MM.1S (cell line): ENCODE data around the gene MUC3A.
"Not testable (repeated sequence)": the region's sequence is repeated elsewhere in the genome, so short reads cannot be mapped to it uniquely, and the experiment has no call there.

Experiments
- DNase-seq: peaks from one replicate; pipeline ENCODE4 v3.0.0-alpha.2; 2015
- H2AFZ ChIP-seq: fragments of 300-600 bp; sonication (generic); 2 replicates; pipeline ENCODE4 v1.6.0; 2016; ENCODE audit warnings: antibody characterized with exemption, low read length
- H3F3A ChIP-seq: fragments of 300-600 bp; sonication (generic); 2 replicates; pipeline ENCODE4 v1.6.1; 2016; ENCODE audit warnings: mild to moderate bottlenecking, antibody characterized with exemption, low read length, moderate library complexity, mixed read lengths; ENCODE audit not compliant: insufficient read depth
- H3K27ac ChIP-seq: fragments of 300-600 bp; sonication (generic); 2 replicates; pipeline ENCODE4 v1.5.1; 2016; ENCODE audit warnings: mild to moderate bottlenecking, low read length
- H3K27me3 ChIP-seq: fragments of 300-600 bp; sonication (generic); replicated peaks from 2 replicates; pipeline ENCODE4 v1.6.0; 2016; ENCODE audit warnings: low read length; ENCODE audit not compliant: insufficient read depth
- H3K36me3 ChIP-seq: fragments of 300-600 bp; sonication (generic); replicated peaks from 2 replicates; pipeline ENCODE4 v1.6.1; 2016; ENCODE audit warnings: mild to moderate bottlenecking, low read length, mixed read lengths; ENCODE audit not compliant: insufficient read depth
- H3K4me1 ChIP-seq: fragments of 300-600 bp; sonication (generic); 2 replicates; pipeline ENCODE4 v1.6.1; 2016; ENCODE audit warnings: low read length, mixed read lengths
- H3K4me2 ChIP-seq: fragments of 300-600 bp; sonication (generic); 2 replicates; pipeline ENCODE4 v1.6.0; 2016; ENCODE audit warnings: low read depth, low read length
- H3K4me3 ChIP-seq: fragments of 300-600 bp; sonication (generic); 2 replicates; pipeline ENCODE4 v1.5.1; 2016; ENCODE audit warnings: low read length, mixed read lengths
- H3K79me2 ChIP-seq: fragments of 300-600 bp; sonication (generic); 2 replicates; pipeline ENCODE4 v1.6.1; 2016; ENCODE audit warnings: mixed run types, low read length, mixed read lengths
- H3K9ac ChIP-seq: fragments of 300-600 bp; sonication (generic); 2 replicates; pipeline ENCODE4 v1.6.1; 2016; ENCODE audit warnings: low read length, mixed read lengths
- H3K9me2 ChIP-seq: fragments of 300-600 bp; sonication (generic); replicated peaks from 2 replicates; pipeline ENCODE4 v1.6.1; 2016; ENCODE audit warnings: mild to moderate bottlenecking, low read length, mixed read lengths; ENCODE audit not compliant: insufficient read depth
- H3K9me3 ChIP-seq: fragments of 300-600 bp; sonication (generic); replicated peaks from 2 replicates; pipeline ENCODE4 v1.6.1; 2016; ENCODE audit warnings: mild to moderate bottlenecking, low read length, mixed read lengths; ENCODE audit not compliant: insufficient read depth
- H4K20me1 ChIP-seq: fragments of 300-600 bp; sonication (generic); 2 replicates; pipeline ENCODE4 v1.6.1; 2016; ENCODE audit warnings: mild to moderate bottlenecking, low read length, moderate library complexity, mixed read lengths; ENCODE audit not compliant: insufficient read depth
- EZH2 ChIP-seq: fragments of 300-600 bp; sonication (generic); optimal IDR thresholded peaks from 2 replicates; pipeline ENCODE3; 2017; ENCODE audit warnings: low read depth, mild to moderate bottlenecking, antibody characterized with exemption, low read length, mixed read lengths
- EZH2phosphoT487 ChIP-seq: fragments of 300-600 bp; sonication (generic); IDR thresholded peaks from 2 replicates; pipeline ENCODE4 v1.6.1; 2018; ENCODE audit warnings: antibody characterized with exemption, low read length
- TF ChIP-seq, protein P1 (sequence below): fragments of 300-600 bp; sonication (generic); IDR thresholded peaks from 2 replicates; pipeline ENCODE4 v1.5.1; 2016; ENCODE audit warnings: antibody characterized with exemption, low read length, mixed read lengths

MUC3A gene

DNA sequence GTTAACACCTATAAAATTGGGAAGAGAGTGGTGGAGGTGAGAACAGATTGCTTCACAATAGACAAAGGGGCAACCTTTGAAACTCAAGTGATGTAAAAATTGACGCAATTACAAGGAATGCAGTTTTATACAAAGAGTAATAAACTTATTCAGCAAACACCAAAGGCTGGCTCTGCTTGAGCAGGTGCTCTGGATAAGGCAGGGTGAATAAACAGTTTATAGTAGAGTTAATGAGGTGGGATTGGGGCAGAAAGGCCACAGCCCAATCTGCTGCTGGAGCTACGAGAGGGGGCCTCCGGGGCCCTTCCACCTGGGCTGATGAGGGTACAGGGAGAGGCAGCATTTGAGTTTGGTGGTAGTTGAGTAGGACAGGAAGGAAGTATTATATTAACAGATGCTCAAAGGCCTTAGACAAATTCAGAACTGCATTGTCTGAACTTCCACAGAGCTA is 26.1 kb downstream of the MUC3A start:
- no peaks in the 10 kb centered on the region for H3K4me1 ChIP-seq
- TF ChIP-seq, protein P1, sequence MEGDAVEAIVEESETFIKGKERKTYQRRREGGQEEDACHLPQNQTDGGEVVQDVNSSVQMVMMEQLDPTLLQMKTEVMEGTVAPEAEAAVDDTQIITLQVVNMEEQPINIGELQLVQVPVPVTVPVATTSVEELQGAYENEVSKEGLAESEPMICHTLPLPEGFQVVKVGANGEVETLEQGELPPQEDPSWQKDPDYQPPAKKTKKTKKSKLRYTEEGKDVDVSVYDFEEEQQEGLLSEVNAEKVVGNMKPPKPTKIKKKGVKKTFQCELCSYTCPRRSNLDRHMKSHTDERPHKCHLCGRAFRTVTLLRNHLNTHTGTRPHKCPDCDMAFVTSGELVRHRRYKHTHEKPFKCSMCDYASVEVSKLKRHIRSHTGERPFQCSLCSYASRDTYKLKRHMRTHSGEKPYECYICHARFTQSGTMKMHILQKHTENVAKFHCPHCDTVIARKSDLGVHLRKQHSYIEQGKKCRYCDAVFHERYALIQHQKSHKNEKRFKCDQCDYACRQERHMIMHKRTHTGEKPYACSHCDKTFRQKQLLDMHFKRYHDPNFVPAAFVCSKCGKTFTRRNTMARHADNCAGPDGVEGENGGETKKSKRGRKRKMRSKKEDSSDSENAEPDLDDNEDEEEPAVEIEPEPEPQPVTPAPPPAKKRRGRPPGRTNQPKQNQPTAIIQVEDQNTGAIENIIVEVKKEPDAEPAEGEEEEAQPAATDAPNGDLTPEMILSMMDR = no peak
- TF ChIP-seq EZH2phosphoT487 (no peak), EZH2 (no peak)

DNA sequence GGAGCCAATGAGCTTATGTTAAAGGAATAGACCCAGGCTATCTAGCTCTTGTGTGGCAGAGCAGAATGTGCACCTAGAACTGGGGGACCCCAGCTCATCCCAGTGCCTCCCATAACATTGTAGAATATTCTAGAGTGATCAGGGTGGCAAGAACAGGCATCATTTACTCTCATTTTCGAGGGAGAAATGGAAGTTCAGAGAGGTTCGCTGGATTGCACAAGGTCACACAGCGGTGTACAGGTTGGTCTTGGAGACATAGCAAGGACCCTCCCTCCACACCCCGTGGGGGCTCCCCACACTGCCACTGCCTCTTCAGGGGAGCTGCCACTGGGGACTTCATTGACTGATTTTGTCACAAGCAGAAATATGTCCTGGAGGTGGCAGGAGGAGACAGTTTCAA is 29.0 kb downstream of the MUC3A start:
- Histone ChIP-seq H3K4me2 (no peak overlapping the region), H3K27ac (no peak overlapping the region), H3K79me2 (no peaks in the 10 kb centered on the region), H3K4me3 (no peak overlapping the region), H3F3A (no peaks in the 10 kb centered on the region), H3K27me3 (peaks cover 44% of the 10 kb centered on the region), H2AFZ (no peak overlapping the region), H3K9me2 (no peaks in the 10 kb centered on the region), H3K4me1 (no peaks in the 10 kb centered on the region), H4K20me1 (no peaks in the 10 kb centered on the region), H3K9me3 (no peaks in the 10 kb centered on the region), H3K36me3 (no peaks in the 10 kb centered on the region), H3K9ac (no peak overlapping the region)
- no peak for DNase-seq
- TF ChIP-seq EZH2 = no peak
- TF ChIP-seq, protein P1 = no peak
- no peak for TF ChIP-seq EZH2phosphoT487

More for the DNA sequence above, 26.1 kb downstream of the MUC3A start:
- H3K27ac ChIP-seq = no peak overlapping the region
- H3K9me3 ChIP-seq = no peaks in the 10 kb centered on the region
- no peak overlapping the region for H3K4me2 ChIP-seq
- H4K20me1 ChIP-seq = no peaks in the 10 kb centered on the region
- peaks cover 45% of the 10 kb centered on the region for H3K27me3 ChIP-seq
- no peak for DNase-seq
- H3F3A ChIP-seq = no peaks in the 10 kb centered on the region
- no peak overlapping the region for H3K4me3 ChIP-seq
- no peaks in the 10 kb centered on the region for H3K36me3 ChIP-seq
- no peak overlapping the region for H2AFZ ChIP-seq
- H3K9me2 ChIP-seq = no peaks in the 10 kb centered on the region
- no peak overlapping the region for H3K9ac ChIP-seq
- no peaks in the 10 kb centered on the region for H3K79me2 ChIP-seq

DNA sequence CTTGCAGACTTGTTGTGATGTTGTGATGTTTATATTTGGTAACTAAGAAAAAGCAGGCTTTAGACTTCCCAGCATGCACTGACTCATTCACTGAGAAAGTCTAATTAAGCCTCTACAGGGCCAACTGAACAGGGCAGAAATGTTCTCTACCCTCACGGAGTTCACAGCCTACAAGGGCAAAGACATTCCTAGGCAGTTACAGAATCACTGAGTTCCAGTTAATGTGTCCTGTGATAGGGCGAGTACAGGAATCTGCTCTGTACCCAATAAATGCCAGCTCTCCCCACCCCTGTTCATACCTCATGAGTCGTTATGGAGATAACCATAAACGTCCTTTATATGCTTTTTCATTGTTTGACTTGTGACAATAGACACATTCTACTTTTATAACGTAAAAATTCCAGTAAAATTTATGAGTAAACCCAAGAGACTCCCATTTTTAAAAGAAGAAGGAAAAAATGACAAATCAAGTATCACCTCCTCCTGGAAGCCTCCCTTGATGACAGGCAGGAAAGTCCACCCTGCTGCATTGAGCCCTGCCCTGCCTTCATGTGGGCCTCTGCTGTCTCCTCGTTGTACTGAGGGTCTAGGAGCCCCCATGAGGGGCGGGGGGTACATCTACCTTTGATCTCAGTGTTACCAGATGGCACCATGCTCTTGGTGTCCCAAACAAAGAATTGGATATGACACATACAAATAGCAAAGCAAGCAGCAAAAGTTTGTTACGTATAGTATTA is 34.3 kb downstream of the MUC3A start:
- Histone ChIP-seq H3K4me1 (no peaks in the 10 kb centered on the region), H3K36me3 (no peaks in the 10 kb centered on the region), H4K20me1 (no peaks in the 10 kb centered on the region), H3F3A (no peaks in the 10 kb centered on the region), H3K9me2 (no peaks in the 10 kb centered on the region), H3K4me2 (no peak overlapping the region), H3K27ac (no peak overlapping the region), H3K9ac (no peak overlapping the region), H3K4me3 (no peak overlapping the region), H3K79me2 (no peaks in the 10 kb centered on the region), H2AFZ (no peak overlapping the region), H3K9me3 (no peaks in the 10 kb centered on the region), H3K27me3 (peaks cover 62% of the 10 kb centered on the region)
- TF ChIP-seq, protein P1 = no peak
- TF ChIP-seq EZH2phosphoT487 (no peak), EZH2 (no peak)
- no peak for DNase-seq

DNA sequence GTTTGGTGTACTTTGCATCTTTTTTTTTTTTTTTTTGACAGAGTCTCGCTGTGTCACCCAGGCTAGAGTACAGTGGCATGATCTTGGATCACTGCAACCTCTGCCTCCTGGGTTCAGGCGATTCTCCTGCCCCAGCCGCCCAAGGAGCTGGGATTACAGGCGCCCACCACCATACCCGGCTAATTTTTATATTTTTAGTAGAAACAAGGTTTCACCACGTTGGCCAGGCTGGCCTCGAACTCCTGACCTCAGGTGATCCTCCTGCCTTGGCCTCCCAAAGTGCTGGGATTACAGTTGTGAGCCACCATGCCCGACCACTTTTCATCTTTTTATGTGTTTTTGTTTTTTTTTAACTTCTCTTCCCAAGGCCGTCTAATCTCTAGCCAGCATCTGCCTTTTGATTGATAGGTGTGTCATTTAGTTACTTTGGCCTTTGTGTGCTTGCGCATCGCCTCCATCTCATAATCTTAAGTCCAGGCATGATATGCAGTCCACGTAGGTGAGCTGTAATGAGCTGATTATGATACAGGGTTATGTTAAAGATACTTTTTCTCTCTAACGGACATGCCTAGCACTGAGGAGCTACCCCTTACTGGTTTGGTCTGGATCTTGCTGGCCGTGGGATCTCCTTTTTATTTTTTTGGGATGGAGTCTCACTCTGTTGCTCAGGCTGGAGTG is 35.0 kb downstream of the MUC3A start:
- H3F3A ChIP-seq, H4K20me1 ChIP-seq, H3K79me2 ChIP-seq, H3K4me3 ChIP-seq, H2AFZ ChIP-seq, H3K4me1 ChIP-seq, H3K4me2 ChIP-seq, DNase-seq, H3K36me3 ChIP-seq, H3K9me2 ChIP-seq, H3K27ac ChIP-seq, H3K9me3 ChIP-seq, H3K9ac ChIP-seq: not testable (repeated sequence)
- H3K27me3 ChIP-seq = peaks cover 58% of the 10 kb centered on the region

DNA sequence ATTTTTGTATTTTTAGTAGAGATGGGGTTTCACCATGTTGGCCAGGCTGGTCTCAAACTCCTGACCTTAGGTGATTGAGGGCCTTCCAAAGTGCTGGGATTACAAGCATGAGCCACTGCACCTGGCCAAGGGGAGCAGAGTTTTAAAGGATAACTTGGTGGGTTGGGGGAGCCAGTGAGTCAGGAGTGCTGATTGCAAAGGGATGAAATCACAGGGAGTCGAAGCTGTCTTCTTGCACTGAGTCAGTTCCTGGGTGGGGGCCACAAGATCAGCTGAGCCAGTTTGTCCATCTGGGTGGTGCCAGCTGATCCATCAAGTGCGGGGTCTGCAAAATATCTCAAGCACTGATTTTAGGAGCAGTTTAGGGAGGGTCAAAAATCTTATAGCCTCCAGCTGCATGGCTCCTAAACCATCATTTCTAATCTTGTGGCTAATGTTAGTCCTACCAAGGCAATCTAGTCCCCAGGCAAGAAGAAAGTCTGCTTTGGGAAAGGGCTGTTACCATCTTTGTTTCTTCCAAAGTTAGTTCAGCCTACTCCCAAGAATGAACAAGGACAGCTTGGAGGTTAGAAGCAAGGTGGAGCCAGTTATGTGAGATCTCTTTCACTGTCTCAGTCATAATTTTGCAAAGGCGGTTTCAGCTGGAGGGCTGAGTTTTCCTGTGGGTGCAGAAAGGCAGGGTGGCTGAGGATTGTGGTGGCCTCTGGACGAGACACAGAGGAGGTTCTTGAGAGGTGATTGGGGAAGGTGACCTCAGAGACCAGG is 35.9 kb downstream of the MUC3A start:
- H3K27ac ChIP-seq, H3K9me3 ChIP-seq, H3F3A ChIP-seq, H3K79me2 ChIP-seq, DNase-seq, H2AFZ ChIP-seq, H3K4me1 ChIP-seq, H3K36me3 ChIP-seq, H3K4me3 ChIP-seq, H3K9ac ChIP-seq, H3K4me2 ChIP-seq, H3K9me2 ChIP-seq, H4K20me1 ChIP-seq: not testable (repeated sequence)
- H3K27me3 ChIP-seq = peaks cover 62% of the 10 kb centered on the region
